COLO829 (cell line): ENCODE measurements around the gene IER3.

Experiments used
- DNase-seq: peaks from one replicate; pipeline ENCODE4 v3.0.0; 2012; ENCODE audit warnings: low spot score

IER3 gene

GRCh38 chr6:30703821-30704220 is 40.5 kb downstream of the IER3 start:
- DNase-seq: no peak

GRCh38 chr6:30703011-30703410 is 41.3 kb downstream of the IER3 start:
- no peak for DNase-seq

- no peak for DNase-seq
These were observed 44.0 kb downstream of the IER3 start for GRCh38 chr6:30700340-30700739.

GRCh38 chr6:30696432-30696831 is 47.9 kb downstream of the IER3 start:
- no peak for DNase-seq
